GM18505 (cell line): ENCODE measurements around the gene HLCS.
"Not testable (repeated sequence)": the region's sequence is repeated elsewhere in the genome, so short reads cannot be mapped to it uniquely, and the experiment has no call there.

Experiments used
- ATAC-seq: cut with Tn5 transposase; IDR thresholded peaks from one replicate; pipeline ENCODE4 v1.9.1; 2021; ENCODE audit not compliant: unreplicated experiment
- POLR2A ChIP-seq: IDR thresholded peaks from 4 replicates; pipeline ENCODE4 v1.6.1; 2011; ENCODE audit warnings: borderline replicate concordance; ENCODE audit not compliant: insufficient read depth, insufficient read length; ENCODE audit errors: extremely low read depth

HLCS gene

GRCh38 chr21:36959020-36959835 is 7.2 kb downstream of the HLCS start:
- ATAC-seq = no peak
- TF ChIP-seq POLR2A = no peak

GRCh38 chr21:36955783-36956182 is 10.7 kb downstream of the HLCS start:
- no peak for TF ChIP-seq POLR2A
- no peak for ATAC-seq

DNA sequence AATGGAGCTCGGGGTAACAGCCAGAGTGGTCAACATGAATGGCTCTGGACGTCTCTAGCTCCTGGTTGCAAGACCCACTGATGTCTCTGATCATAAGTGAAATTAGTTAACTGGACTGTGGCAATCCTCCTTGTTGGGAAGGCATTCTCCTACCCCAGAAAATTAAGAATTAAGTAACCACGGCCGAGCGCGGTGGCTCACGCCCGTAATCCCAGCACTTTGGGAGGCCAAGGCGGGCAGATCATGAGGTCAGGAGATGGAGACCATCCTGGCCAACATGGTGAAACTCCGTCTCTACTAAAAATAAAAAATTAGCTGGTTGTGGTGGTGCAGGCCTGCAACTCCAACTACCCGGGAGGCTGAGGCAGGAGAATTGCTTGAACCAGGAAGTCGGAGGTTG is 14.1 kb downstream of the HLCS start:
- ATAC-seq = not testable (repeated sequence)

- no peak for TF ChIP-seq POLR2A
- ATAC-seq = no peak
Observed at GRCh38 chr21:36949171-36950141, 17.0 kb downstream of the HLCS start.

DNA sequence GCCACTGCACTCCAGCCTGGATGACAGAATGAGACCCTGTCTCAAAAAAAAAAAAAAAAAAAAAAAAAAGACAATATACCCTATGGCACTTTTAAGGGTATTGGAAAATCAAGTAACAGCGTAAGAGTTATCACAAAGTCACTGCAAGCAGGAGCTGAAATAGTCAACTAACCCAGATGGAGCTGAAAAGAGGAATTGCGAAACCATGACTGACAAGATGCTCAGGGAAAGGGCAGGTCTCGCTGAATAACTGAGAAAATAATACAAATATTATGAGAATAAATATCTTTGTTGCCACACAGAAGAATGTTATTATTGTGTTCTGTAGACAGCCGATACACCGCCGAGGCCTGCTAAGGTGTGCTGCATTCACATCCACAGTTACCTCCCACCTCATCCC is 17.8 kb downstream of the HLCS start:
- no peak for ATAC-seq
- TF ChIP-seq POLR2A = no peak

DNA sequence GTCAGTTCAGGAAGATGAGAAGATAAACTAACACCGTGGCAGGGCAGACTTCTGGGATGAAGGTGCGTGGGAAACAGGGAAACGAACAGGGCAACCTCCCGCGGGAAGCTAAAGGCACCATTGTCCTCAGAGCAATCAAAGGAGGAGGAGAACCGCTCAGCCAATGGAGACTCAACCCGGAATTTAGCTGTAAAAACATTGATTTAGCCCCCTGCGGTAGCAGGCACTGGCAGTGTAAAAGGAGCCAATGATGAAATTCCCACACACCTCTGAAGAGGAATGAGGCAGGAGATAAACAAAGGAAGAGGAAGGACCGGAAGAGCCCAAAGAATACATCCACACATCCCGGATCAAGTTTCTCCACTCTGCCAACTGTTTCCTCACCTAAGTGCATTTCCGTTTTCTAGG is 19.5 kb downstream of the HLCS start:
- no peak for ATAC-seq
- no peak for TF ChIP-seq POLR2A

DNA sequence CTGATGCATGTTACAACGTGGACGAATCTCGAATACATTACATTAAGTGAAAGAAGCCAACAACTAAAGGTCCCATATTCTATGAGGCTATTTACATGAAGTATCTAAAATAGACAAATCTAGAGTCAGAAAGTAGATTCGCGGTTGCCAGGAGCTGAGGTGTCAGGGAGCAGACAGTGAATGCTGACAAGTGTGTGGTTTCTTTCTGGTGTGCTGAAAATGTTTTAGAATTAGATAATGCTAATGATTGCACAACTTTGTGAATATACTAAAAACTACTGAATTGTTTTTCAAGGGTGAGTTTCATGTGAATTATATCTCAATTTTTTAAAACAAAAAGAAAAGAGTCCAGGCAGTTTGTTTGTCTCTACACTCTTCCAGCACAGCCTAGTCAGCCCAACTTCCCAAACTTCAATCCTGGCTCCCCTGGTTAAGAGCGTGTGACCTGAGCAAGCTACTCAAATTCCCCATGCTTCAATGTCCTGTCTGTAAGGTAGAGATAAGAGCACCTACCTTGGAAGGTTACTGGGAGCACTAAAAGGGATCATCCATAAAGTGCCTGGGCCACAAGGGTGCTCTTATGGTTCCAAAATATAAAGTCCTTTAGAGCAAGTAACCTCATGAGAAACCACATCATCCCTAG is 20.9 kb downstream of the HLCS start:
- TF ChIP-seq POLR2A = no peak
- no peak for ATAC-seq

- TF ChIP-seq POLR2A = no peak
- ATAC-seq = no peak
Observed at GRCh38 chr21:36936361-36937135, 29.9 kb downstream of the HLCS start.

GRCh38 chr21:36934864-36935420 is 31.5 kb downstream of the HLCS start:
- no peak for ATAC-seq
- TF ChIP-seq POLR2A = no peak

DNA sequence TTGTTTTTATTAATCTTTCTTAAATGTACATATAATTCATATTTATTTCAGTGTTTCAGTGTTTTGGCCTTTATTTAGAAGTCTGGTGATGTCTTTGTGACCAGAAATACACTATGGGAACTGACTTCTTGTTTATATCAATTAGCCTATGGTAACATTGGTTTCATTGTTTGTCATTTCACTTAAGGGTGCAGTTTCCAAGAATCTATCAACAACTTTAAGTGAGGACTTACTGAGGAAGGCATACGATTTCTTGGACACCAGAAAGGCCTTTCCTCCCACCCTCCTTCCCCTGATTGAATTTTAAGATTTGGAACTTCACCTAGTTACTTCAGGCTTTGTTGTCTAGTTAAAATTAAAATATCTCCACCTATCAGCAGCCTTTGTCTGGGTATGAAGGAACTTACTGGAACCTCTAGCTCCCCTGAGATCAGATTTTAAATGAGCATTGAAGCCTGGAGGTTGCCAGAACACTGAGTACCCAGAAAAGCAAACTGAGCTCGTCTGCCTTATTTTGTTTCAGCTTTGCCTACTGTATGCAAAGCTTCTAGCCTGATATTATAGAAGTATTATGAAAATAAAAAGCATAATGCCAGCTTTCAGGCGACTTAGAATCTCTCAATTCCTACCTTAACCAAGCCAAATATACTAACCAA is 34.2 kb downstream of the HLCS start:
- no peak for TF ChIP-seq POLR2A

DNA sequence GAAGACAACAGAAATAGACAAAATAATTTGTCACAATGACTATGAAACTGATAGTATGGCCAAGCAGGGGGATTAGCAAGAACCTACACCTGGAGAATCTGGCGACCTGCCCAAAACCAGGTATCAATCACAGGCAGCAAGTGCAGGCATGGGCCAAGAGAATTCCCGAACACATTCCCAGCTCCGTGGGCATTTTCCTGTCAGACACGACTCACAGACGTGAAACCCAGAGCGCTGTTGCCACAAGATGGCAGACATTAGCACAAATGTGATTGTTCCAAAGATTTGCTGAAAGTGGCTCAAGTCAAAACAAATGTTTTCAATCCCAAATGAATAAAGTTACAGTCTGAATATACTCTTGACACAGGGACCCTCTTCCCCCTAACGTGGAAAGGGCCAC is 36.8 kb downstream of the HLCS start:
- no peak for ATAC-seq
- no peak for TF ChIP-seq POLR2A

More for the DNA sequence above, 34.2 kb downstream of the HLCS start:
- ATAC-seq = no peak

DNA sequence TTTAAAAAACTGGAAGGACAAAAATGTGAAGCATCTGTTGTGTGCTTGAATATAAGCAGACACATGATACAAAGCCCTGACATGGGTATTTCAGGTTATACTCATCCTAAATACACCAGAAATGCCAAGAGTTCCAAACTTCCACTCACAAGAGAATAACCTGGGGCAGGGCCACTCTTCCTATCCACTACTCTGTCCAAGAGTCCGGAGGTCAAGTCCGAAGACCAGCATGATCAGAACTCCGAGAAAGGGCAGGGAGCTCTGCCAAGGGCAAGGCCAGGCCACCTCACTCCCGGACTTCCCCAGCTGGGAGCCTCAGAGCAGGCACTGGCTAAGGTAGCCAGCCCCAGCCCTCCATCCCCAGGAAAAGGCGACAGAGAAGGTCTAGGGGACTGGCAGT is 37.5 kb downstream of the HLCS start:
- no peak for TF ChIP-seq POLR2A
- ATAC-seq = no peak
